ENCODE measurements around the gene MPHOSPH9.
A peak's percentile ranks its signal among the peaks of the same experiment; 100 is the strongest.

The MPHOSPH9 gene

DNA sequence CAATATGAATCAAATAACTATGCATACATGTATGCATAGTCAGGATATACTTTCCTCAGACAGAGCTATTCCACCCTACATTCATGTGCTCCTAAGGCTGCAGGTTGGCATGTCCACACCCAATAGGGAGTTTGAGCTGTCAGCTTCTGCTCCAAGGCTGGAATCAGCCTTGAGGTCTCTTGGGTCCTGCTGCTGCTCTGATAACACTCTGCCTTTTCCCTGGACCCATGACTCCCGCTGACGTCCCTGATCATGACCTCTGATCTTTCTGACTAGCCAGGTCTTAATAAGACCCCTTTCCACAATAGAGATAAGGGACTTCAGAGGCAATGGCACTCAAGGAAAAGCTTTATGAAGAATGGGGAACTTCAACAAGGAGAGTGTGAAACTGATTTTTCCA lies 87.7 kb downstream of the MPHOSPH9 start:
- DNase-seq = no peak

- DNase-seq = no peak
These were observed 89.0 kb downstream of the MPHOSPH9 start for GRCh38 chr12:123143736-123144461.

DNA sequence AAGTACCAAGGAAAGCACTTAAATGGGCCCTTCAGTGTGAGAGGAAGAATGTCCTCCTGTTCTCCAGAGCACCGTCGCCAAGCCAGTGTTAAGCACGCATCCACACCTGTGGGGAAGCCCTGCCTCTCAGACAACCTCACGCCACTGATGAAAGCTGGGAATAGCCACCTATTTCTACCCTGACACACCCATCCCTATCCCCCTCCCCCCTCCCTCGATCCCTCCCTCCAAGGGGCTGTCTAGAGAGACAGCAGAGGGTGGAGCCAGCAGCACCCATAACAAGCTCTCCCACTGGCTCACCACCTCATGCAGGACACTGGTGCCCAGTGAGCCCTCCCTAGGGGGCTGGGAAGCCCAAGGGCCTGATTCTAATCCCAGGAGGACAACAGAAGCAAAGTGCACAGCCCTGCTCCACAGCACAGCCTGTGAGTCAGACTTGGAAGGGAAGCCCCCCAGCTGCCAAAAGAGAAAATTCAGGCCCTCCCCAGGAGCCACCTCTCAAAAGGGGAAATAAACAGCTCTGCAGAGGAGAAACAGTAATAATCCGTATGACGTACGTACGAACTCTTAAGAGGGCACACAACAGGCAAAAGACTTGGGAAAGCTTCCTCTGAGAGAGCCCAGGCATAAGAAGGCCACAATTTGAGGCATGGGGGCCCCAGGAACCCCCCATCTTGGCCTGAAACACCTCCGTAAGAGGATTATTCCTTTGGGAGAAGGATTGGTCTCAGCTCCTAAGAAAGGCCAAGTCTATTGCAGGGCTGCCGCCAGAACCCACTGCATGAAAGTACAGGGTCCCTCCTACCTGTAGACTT lies 89.8 kb downstream of the MPHOSPH9 start:
- DNase-seq = no peak

- no peak for DNase-seq
These were observed 90.5 kb downstream of the MPHOSPH9 start for GRCh38 chr12:123142518-123142840.

DNA sequence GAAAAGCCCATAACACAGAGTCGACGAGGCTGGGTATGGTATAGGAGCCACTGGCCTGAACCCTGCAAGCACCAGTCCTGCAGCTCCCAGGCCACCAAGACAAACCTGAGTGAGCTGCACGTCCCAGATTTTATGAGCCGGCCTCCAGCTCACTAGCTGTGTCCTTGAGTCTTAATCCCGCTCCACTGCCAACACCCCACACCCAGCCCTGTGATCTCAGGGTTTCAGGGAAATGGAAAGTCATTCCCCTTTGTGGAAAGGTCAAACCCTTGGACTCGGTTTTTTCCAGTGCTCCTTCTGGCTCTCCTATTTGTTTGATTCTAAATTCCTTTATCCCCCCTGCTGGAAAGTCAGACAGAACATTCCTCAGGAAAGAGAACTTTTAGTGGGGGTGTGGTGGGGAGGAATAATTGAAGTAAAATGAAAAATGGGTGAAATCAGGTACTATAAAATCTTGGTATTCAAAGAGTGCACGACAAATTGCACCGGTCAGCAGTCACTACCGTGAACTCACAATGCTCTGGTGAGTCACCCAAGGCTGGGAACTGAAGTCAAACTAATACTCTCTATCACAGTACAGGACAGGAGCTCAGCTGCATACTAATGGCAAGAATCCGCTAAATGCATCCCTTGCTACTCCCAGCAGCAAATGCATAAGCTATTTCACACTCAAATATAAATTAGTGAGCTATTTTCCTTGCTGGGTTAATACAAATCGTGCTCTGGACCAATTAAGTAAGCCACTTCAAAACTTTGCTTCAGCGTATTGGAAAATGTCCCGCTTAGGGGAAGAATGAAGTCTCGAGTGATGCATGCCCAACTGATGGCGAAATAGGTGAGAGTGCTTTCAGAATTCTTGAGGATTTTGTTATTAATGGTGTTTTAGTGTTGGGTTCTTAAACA lies 91.1 kb downstream of the MPHOSPH9 start:
- DNase-seq = no peak

DNA sequence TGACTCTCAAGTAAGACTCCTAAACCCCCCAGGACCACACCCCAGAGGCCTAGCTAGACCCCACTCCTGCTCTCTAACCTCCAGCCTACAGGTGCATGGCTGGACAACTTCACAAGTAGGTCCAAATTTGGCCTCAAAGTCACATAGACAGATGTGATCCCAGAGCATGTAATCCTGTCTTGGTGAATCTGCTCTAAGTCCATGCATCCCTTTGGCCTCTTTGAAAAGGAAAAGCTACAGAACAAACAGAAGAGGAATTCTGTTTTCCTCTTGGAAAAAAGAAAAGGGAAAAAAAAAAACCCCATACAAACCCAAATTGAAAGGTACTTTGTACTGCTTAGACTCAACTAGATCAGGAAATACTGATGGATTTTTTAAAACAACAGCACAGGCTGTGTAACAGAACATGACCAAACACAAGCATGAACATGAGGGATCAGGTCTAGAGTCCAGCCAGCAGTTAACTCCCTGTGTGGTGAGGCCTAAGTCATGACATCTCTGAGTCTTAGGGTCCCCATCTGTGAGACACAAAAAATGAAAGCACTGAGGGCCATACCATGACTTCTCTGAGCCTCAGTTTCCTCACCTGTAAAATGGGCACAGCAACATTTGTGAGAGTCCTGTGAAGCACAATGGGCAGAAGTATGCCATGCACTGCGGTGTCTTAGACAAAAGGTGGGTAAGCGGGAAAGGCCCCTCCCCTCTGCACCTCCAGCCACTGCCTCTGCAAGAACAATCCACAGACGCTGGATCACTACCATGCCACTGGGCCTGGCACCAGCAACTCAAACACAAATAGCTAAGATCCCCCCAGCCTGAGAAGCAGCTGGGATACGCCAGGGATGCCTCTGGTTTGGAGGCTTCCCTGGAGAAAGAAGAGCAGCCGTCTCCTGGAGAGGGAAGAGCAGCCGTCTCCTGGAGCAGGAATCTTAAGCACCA lies 92.0 kb downstream of the MPHOSPH9 start:
- DNase-seq = no peak

DNA sequence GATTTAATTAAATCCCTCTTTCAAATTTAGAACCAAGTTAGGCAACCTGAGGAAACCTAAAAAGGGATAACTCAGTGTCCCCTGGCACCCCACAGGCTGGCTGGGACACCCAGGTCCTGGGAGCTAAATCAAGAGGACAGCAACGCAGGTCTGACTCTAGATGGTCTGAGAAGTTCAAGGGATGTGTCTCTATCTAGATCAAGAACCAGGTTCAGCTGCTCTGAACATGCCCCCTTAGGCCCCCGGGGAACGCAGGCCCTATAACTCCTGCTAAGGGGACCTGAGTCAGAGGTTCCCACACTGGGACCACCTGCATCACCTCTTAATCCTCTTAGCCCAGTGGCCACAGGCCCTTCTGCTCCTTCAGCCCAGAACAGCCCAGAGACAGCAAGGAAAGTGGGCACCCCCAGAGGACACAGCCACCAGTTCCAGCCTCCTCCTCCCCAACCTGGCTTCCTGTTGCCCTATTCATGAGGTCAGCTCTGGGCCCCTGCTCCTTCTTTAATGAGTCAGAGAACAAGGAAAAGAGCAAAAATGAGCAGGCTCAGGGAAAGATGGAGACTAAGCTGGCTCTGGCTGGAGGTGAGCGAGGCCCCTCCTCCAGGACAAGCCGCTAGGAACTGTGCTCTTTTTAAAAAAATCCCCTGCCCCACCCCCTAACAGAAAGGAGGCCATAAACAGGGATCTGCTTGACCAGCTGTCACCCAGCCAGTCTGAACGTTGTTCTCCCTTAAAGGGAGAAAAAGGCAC lies 92.8 kb downstream of the MPHOSPH9 start:
- no peak for DNase-seq

- DNase-seq = no peak
These were observed 97.3 kb downstream of the MPHOSPH9 start for GRCh38 chr12:123135688-123136087.

GRCh38 chr12:123134826-123135225 lies 98.1 kb downstream of the MPHOSPH9 start:
- no peak for DNase-seq

GRCh38 chr12:123134271-123134671 lies 98.7 kb downstream of the MPHOSPH9 start:
- no peak for DNase-seq

GRCh38 chr12:123133701-123134100 lies 99.2 kb downstream of the MPHOSPH9 start:
- DNase-seq = no peak

GRCh38 chr12:123132951-123133619 lies 99.9 kb downstream of the MPHOSPH9 start:
- DNase-seq = no peak

DNA sequence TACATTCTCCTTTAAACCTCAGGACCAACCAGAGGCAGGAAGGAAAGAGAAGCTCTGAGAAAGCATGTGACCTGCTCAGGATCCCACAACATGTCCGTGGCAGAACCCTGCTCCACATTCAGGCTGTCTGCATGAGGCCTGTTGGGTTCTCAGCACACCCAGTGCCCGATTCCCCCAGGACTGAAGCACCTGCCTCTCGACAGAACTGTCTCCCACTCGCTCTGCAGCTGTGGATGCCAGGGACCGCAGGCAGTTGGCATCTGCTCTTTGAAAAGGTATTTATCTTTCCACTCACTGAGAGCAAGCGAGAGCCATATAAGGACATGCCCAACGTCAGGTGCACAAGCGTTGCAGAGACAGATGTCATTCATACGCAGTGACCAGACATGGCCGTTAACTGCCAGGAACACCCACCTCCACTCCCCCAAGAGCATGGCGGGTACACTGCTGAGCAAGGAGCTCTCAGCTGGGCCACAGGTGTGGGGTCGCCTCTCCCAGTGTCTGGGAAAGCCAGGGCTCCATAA lies 101.0 kb downstream of the MPHOSPH9 start:
- peak; percentile 49 for DNase-seq

DNA sequence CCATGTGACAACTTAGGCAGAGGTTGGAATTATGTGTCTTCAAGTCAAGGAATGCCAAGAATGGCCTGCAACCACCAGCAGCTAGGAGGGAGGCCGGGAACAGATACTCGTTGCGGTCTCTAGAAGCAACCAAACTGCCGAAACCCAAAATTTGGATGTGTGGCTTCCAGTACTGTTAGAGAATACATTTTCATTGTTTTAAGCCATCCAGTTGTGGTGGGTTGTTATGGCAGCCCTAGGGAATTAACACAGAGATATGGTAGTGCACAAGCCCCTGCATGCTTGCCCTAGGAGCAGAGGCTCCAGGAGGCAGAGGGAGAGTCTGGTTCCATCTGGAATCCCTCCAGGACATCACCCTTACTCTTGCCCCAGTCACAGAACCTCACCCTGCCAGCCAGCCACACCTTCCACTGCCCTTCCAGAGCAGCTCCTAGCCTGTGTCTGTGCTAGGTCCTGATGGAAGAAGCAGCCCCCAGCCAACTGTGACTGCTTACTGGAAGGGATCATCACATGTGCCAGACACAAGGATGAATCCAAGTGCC lies 101.6 kb downstream of the MPHOSPH9 start:
- no peak for DNase-seq

GRCh38 chr12:123129621-123130020 lies 103.3 kb downstream of the MPHOSPH9 start:
- DNase-seq = no peak

GRCh38 chr12:123127182-123127495 lies 105.8 kb downstream of the MPHOSPH9 start:
- DNase-seq = no peak

- DNase-seq = no peak
These were observed 106.4 kb downstream of the MPHOSPH9 start for GRCh38 chr12:123126294-123127181.

DNA sequence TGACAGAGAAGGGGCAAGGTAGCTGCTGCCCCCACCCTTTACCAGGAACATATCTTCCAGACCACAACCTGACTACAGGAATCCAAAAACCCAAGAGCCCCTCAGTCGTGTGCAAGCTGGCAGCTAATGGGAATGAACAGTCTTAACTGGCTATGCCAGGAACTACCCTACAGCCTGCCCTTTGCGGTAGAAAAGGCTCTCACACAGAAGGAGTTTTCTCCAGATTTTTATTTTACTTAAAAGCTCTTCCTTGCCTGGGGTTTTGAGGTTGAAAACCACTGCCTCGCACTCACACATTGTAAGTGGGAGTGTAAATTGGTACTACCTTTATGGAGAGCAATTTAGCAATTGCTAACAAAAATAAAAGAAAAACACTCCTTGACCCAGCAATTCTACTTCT lies 110.3 kb downstream of the MPHOSPH9 start:
- no peak for DNase-seq

GRCh38 chr12:123121670-123122069 lies 111.3 kb downstream of the MPHOSPH9 start:
- no peak for DNase-seq

All from CD4-positive, alpha-beta T cell treated with Interleukin-12 subunit alpha and Interleukin-12 subunit beta, for 1 hour (primary cell).